Neural cell (in vitro differentiated cells): ENCODE measurements around the gene GLT8D2. TPM values are rescaled to one million over a fixed set of nuclear protein-coding genes. Genes with fewer than 3 reads are reported as not detected.
A peak's percentile ranks its signal among the peaks of the same experiment; 100 is the strongest.

Experiments used
- H2AFZ ChIP-seq: fragments of 200-600, 300-800 bp; sonication (generic), shearing (Covaris generic); 2 replicates; pipeline ENCODE4 v1.6.0; 2014; ENCODE audit warnings: low read depth, mild to moderate bottlenecking, antibody characterized with exemption, low read length, moderate library complexity
- H3F3A ChIP-seq: fragments of 200-600 bp; shearing (Covaris generic); 2 replicates; pipeline ENCODE4 v1.6.1; 2016; ENCODE audit warnings: mild to moderate bottlenecking, moderate library complexity, mixed read lengths, antibody characterized with exemption, low read length; ENCODE audit not compliant: insufficient read depth, poor library complexity, severe bottlenecking
- H3K27ac ChIP-seq: fragments of 200-600, 300-800 bp; sonication (generic), shearing (Covaris generic); 2 replicates; pipeline ENCODE4 v1.5.1; 2014; ENCODE audit warnings: mild to moderate bottlenecking, low read length, moderate library complexity
- H3K27me3 ChIP-seq: fragments of 300-800, 200-600 bp; sonication (generic), shearing (Covaris generic); 2 replicates; pipeline ENCODE4 v1.6.0; 2014; ENCODE audit warnings: mild to moderate bottlenecking, low read depth, low read length, moderate library complexity; ENCODE audit not compliant: insufficient read depth
- H3K36me3 ChIP-seq: fragments of 300-800, 200-600 bp; sonication (generic), shearing (Covaris generic); 2 replicates; pipeline ENCODE4 v1.5.1; 2014; ENCODE audit warnings: mild to moderate bottlenecking, antibody characterized with exemption, low read length, moderate library complexity; ENCODE audit not compliant: insufficient read depth
- H3K4me2 ChIP-seq: fragments of 300-800, 200-600 bp; sonication (generic), shearing (Covaris generic); 2 replicates; pipeline ENCODE4 v1.6.0; 2014; ENCODE audit warnings: mild to moderate bottlenecking, low read length
- H3K4me3 ChIP-seq: fragments of 300-800, 200-600 bp; sonication (generic), shearing (Covaris generic); 2 replicates; pipeline ENCODE4 v1.5.1; 2014; ENCODE audit warnings: mild to moderate bottlenecking, low read length, moderate library complexity
- H3K79me2 ChIP-seq: fragments of 200-600 bp; shearing (Covaris generic); replicated peaks from 2 replicates; pipeline ENCODE4 v1.6.0; 2014; ENCODE audit warnings: mild to moderate bottlenecking, low read length, moderate library complexity; ENCODE audit not compliant: insufficient read depth
- H3K9ac ChIP-seq: fragments of 300-800, 200-600 bp; sonication (generic), shearing (Covaris generic); 2 replicates; pipeline ENCODE4 v1.6.1; 2016; ENCODE audit warnings: mild to moderate bottlenecking, low read length, mixed read lengths
- H3K9me2 ChIP-seq: fragments of 200-600 bp; shearing (Covaris generic); 2 replicates; pipeline ENCODE4 v1.6.1; 2016; ENCODE audit warnings: mild to moderate bottlenecking, low read length, mixed read lengths; ENCODE audit not compliant: insufficient read depth
- H3K9me3 ChIP-seq: fragments of 200-600, 300-800 bp; sonication (generic), shearing (Covaris generic); 2 replicates; pipeline ENCODE4 v1.6.1; 2016; ENCODE audit warnings: mild to moderate bottlenecking, mixed run types, low read length, moderate library complexity, mixed read lengths
- H4K20me1 ChIP-seq: fragments of 200-600 bp; shearing (Covaris generic); 2 replicates; pipeline ENCODE4 v1.6.1; 2016; ENCODE audit warnings: mild to moderate bottlenecking, mixed run types; ENCODE audit not compliant: insufficient read depth
- EP300 ChIP-seq: fragments of 450-650 bp; conservative IDR thresholded peaks from 2 replicates; pipeline ENCODE4 v1.6.1; 2014; ENCODE audit warnings: antibody characterized with exemption, mild to moderate bottlenecking, moderate library complexity; ENCODE audit not compliant: poor library complexity, severe bottlenecking
- EZH2 ChIP-seq: fragments of 200-600, 300-800 bp; shearing (Covaris generic), sonication (generic); IDR thresholded peaks from 2 replicates; pipeline ENCODE4 v1.6.1; 2014; ENCODE audit warnings: antibody characterized with exemption, low read length, borderline replicate concordance, mild to moderate bottlenecking; ENCODE audit not compliant: insufficient read depth, poor library complexity, severe bottlenecking
- MXI1 ChIP-seq: fragments of 450-650 bp; conservative IDR thresholded peaks from 2 replicates; pipeline ENCODE4 v1.6.1; 2014; ENCODE audit warnings: antibody characterized with exemption, mild to moderate bottlenecking; ENCODE audit not compliant: poor library complexity, severe bottlenecking
- POLR2AphosphoS5 ChIP-seq: IDR thresholded peaks from 2 replicates; pipeline ENCODE4 v1.6.1; 2012
- RAD21 ChIP-seq: fragments of 450-650 bp; conservative IDR thresholded peaks from 2 replicates; pipeline ENCODE4 v1.6.1; 2014; ENCODE audit warnings: antibody characterized with exemption, mild to moderate bottlenecking, moderate library complexity
- SMC3 ChIP-seq: fragments of 450-650 bp; conservative IDR thresholded peaks from 2 replicates; pipeline ENCODE4 v1.6.1; 2014; ENCODE audit warnings: antibody characterized with exemption, mild to moderate bottlenecking, moderate library complexity; ENCODE audit not compliant: poor library complexity
- TAF1 ChIP-seq: IDR thresholded peaks from 2 replicates; pipeline ENCODE4 v1.6.1; 2012; ENCODE audit warnings: low read depth
- polyA minus RNA-seq: library from RNA; depleted of rRNA, polyadenylated mRNA; stranded (reverse); fragments of >200 nt; gene quantifications from 2 replicates; pipeline ENCODE4 v1.2.3, GENCODE V29; 2014
- polyA plus RNA-seq: library from polyadenylated mRNA; depleted of rRNA; stranded (reverse); fragments of >200 nt; gene quantifications from 2 replicates; pipeline ENCODE4 v1.2.3, GENCODE V29; 2014
- TF ChIP-seq, protein P1 (sequence below): fragments of 450-650 bp; IDR thresholded peaks from 2 replicates; pipeline ENCODE4 v1.5.1; 2014; ENCODE audit warnings: antibody characterized with exemption, mild to moderate bottlenecking, moderate library complexity; ENCODE audit not compliant: poor library complexity, severe bottlenecking
- TF ChIP-seq, protein P2 (sequence below): IDR thresholded peaks from 2 replicates; pipeline ENCODE4 v1.6.1; 2012; ENCODE audit warnings: borderline replicate concordance

The GLT8D2 gene, protein sequence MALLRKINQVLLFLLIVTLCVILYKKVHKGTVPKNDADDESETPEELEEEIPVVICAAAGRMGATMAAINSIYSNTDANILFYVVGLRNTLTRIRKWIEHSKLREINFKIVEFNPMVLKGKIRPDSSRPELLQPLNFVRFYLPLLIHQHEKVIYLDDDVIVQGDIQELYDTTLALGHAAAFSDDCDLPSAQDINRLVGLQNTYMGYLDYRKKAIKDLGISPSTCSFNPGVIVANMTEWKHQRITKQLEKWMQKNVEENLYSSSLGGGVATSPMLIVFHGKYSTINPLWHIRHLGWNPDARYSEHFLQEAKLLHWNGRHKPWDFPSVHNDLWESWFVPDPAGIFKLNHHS
- polyA plus RNA-seq: 8.3 and 8.7 TPM in 2 replicates
- 3.9 and 4.6 TPM in 2 replicates for polyA minus RNA-seq

DNA sequence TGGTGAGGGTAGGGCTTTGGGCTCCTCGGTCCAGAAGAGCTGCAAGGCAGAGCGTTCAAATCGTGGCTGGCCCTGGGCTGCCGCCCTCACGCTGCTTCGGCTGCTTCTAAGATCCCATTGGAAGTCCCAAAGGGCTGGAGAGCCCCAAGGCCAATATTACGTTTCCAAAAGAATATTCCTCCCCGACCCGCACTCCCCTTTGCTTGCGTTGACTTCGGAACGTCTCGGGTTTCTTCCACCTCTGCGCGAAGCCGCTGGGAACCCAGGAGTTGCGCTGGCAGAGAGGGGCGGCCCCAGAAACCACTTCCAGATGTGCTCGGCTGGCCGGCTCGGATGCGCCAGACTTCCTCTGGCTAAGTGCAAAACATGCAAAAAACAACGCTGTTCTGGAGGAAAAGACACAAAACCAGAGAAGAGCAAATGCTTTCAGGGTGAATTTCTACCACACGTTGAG, at the start of gene GLT8D2:
GLT8D2 (minus strand) TSS at position 285 of the 454 bp plus-strand sequence. CDS start 30,539 bp downstream, outside the sequence.
- H4K20me1 ChIP-seq: no peaks in the 10 kb centered on the region
- no peak within 1 kb of the TSS for H3K27ac ChIP-seq
- H3K79me2 ChIP-seq: no peaks in the 10 kb centered on the region
- no peaks in the 10 kb centered on the region for H3K9me2 ChIP-seq
- no peaks in the 10 kb centered on the region for H3K9me3 ChIP-seq
- H3F3A ChIP-seq: no peaks in the 10 kb centered on the region
- H3K4me3 ChIP-seq: peak within 1 kb of the TSS; percentile 37
- no peaks in the 10 kb centered on the region for H3K36me3 ChIP-seq
- H3K9ac ChIP-seq: no peak within 1 kb of the TSS
- TF ChIP-seq TAF1 (no peak), RAD21 (no peak), POLR2AphosphoS5 (no peak), MXI1 (no peak), EP300 (no peak), EZH2 (no peak)
- TF ChIP-seq, protein P1, sequence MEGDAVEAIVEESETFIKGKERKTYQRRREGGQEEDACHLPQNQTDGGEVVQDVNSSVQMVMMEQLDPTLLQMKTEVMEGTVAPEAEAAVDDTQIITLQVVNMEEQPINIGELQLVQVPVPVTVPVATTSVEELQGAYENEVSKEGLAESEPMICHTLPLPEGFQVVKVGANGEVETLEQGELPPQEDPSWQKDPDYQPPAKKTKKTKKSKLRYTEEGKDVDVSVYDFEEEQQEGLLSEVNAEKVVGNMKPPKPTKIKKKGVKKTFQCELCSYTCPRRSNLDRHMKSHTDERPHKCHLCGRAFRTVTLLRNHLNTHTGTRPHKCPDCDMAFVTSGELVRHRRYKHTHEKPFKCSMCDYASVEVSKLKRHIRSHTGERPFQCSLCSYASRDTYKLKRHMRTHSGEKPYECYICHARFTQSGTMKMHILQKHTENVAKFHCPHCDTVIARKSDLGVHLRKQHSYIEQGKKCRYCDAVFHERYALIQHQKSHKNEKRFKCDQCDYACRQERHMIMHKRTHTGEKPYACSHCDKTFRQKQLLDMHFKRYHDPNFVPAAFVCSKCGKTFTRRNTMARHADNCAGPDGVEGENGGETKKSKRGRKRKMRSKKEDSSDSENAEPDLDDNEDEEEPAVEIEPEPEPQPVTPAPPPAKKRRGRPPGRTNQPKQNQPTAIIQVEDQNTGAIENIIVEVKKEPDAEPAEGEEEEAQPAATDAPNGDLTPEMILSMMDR: no peak
- TF ChIP-seq, protein P2, sequence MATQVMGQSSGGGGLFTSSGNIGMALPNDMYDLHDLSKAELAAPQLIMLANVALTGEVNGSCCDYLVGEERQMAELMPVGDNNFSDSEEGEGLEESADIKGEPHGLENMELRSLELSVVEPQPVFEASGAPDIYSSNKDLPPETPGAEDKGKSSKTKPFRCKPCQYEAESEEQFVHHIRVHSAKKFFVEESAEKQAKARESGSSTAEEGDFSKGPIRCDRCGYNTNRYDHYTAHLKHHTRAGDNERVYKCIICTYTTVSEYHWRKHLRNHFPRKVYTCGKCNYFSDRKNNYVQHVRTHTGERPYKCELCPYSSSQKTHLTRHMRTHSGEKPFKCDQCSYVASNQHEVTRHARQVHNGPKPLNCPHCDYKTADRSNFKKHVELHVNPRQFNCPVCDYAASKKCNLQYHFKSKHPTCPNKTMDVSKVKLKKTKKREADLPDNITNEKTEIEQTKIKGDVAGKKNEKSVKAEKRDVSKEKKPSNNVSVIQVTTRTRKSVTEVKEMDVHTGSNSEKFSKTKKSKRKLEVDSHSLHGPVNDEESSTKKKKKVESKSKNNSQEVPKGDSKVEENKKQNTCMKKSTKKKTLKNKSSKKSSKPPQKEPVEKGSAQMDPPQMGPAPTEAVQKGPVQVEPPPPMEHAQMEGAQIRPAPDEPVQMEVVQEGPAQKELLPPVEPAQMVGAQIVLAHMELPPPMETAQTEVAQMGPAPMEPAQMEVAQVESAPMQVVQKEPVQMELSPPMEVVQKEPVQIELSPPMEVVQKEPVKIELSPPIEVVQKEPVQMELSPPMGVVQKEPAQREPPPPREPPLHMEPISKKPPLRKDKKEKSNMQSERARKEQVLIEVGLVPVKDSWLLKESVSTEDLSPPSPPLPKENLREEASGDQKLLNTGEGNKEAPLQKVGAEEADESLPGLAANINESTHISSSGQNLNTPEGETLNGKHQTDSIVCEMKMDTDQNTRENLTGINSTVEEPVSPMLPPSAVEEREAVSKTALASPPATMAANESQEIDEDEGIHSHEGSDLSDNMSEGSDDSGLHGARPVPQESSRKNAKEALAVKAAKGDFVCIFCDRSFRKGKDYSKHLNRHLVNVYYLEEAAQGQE: no peak
- peaks cover 16% of the 10 kb centered on the region for H3K27me3 ChIP-seq
- no peak within 1 kb of the TSS for H3K4me2 ChIP-seq
- no peak within 1 kb of the TSS for H2AFZ ChIP-seq

DNA sequence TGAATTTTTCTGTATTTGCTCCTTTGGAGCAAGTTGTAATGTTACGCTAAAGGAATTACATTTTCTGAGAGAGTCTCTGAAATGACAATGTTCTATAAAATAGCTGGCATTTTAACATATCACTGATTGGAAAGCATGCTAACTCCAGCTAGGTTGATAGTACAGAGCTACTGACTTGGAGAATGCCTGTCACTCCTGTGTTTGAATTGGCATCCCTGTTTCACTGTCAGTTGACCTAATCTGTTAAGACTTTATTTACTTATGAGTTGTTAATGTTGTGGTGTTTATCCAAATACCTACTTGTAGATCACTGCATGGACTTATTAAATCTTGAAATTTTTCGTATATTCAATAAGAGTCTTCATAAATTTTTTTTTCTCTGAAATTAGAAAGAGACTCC, 48.0 kb upstream of the GLT8D2 start:
- no peaks in the 10 kb centered on the region for H4K20me1 ChIP-seq
- H3K4me3 ChIP-seq: no peak overlapping the region
- no peak overlapping the region for H3K27ac ChIP-seq
- no peaks in the 10 kb centered on the region for H3F3A ChIP-seq
- H3K9me3 ChIP-seq: no peaks in the 10 kb centered on the region
- H3K4me2 ChIP-seq: no peak overlapping the region
- H3K27me3 ChIP-seq: no peaks in the 10 kb centered on the region
- H3K36me3 ChIP-seq: peaks cover 27% of the 10 kb centered on the region
- TF ChIP-seq SMC3 (no peak), RAD21 (no peak), EZH2 (no peak), EP300 (no peak)
- TF ChIP-seq, protein P1: no peak
- H3K79me2 ChIP-seq: no peaks in the 10 kb centered on the region
- no peaks in the 10 kb centered on the region for H3K9me2 ChIP-seq
- H3K9ac ChIP-seq: no peak overlapping the region
- H2AFZ ChIP-seq: no peak overlapping the region
